Stimulated activated CD8-positive, alpha-beta memory T cell treated with anti-CD3 and anti-CD28 coated beads, Interleukin-12 subunit alpha, Interleukin-12 subunit beta, amount 100 ng/mL, for 1 hour (primary cell): ENCODE results near the gene ZRSR2.
"Not testable (repeated sequence)": the region's sequence is repeated elsewhere in the genome, so short reads cannot be mapped to it uniquely, and the experiment has no call there.

Experiments
- DNase-seq: peaks from one replicate; pipeline ENCODE4 v3.0.0-alpha.2; 2020; ENCODE audit warnings: low read depth

ZRSR2 gene, protein sequence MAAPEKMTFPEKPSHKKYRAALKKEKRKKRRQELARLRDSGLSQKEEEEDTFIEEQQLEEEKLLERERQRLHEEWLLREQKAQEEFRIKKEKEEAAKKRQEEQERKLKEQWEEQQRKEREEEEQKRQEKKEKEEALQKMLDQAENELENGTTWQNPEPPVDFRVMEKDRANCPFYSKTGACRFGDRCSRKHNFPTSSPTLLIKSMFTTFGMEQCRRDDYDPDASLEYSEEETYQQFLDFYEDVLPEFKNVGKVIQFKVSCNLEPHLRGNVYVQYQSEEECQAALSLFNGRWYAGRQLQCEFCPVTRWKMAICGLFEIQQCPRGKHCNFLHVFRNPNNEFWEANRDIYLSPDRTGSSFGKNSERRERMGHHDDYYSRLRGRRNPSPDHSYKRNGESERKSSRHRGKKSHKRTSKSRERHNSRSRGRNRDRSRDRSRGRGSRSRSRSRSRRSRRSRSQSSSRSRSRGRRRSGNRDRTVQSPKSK

DNA sequence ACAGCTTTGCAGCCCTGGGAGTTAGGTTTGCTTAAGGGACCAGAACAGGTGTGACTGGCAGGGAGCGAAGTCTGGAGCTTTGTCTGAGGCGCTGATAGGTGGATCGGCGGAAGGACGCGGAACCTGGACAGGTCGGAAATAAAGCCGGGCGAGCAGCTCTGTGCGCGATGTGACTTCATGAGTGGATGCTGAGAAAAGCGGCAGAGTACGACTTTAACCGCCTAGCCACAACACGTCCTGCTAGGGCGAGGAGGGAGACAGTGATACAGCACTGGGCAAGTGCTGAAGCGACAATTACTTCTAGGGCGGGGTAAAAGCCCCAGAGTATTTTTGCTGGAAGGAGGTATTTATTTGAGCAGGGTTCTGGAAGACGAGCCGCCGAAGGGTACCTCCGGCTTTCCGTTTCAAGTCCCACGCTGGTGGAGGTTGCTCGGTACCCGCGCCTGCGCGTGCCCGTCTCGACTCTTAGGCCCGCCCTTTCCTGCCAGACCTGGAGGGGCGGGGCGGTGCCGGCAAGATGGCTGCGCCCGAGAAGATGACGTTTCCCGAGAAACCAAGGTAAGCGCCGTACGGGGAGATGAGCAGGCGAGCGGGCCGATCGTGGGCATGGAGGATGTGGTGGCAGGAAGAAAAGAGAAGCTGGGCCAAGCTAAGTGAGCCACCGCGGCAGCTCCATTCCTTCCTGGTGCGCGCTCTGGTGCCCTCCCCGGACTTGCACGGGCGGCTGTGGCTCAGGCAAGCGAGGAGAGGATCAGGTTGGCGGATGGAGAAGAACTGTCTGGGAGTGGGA lies at the start of gene ZRSR2:
Gene ZRSR2, plus strand, starts transcription at position 506 of the 790 bp plus-strand sequence. Its CDS starts 12 bp downstream, at position 518.
- peak; percentile 70 for DNase-seq

DNA sequence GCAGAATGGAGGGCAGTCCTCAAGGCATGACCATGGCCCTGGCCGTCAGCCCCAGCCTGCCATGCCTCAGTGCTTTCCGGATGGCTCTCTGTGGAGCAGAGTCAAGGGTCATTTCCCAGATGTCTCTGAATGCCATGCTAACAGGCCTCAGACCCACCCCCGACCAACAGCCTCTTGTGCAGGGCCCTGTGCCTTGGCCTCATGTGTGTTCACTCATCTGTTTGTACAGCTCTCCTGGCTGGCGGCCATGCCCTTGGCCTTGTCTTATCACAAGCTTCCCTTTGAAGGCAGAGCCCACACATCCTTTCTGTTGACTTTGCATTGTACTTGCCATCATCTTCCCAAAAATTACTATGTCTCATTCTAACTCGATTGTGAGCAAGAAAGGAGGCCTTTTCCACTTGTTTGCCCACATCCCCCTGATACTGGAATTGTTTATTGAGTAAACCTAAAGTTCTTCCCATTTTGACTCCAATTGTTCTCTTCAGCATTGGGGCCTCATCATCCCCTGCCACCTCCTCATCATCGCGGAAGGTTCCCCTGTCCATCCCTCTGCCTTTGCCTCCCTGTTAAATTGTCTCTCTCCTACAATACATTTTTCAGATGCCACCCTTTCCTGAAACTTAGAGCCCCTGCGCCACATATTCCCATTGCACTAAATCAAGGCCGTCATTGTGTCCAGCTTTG lies 46.0 kb upstream of the ZRSR2 start:
- DNase-seq, result no peak

DNA sequence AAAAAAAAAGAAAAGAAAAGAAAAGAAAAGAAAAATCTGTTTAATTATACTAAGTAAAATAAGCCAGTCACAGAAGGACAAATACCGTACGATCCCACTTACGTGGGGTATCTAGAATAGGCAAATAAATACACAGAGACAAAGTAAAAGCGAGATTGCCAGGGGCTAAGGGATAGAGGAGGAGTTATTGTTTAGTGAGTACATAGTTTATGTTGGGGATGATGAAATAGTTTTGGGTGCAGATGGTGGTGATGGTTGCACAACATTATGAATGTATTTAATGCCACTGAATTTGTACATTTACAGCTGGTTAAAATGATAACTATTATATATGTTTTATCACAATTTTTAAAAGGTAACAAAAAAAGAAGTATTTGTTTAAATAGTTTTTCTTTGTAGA lies 45.1 kb upstream of the ZRSR2 start:
- DNase-seq, result no peak

DNA sequence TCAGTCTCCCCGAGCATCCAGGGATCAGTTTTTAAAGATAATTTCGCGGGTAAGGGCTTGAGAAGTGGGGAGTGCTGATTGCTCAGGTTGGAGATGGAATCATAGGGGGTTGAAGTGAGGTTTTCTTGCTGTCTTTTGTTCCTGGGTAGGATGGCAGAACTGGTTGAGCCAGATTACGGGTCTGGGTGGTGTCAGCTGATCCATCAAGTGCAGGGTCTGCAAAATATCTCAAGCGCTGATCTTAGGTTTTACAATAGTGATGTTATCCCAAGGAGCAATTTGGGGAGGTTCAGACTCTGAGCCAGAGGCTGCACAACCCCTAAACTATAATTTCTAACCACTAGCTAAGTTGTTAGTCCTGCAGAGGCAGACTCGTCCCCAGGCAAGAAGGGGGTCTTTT lies 43.6 kb upstream of the ZRSR2 start:
- not testable (repeated sequence) for DNase-seq

DNA sequence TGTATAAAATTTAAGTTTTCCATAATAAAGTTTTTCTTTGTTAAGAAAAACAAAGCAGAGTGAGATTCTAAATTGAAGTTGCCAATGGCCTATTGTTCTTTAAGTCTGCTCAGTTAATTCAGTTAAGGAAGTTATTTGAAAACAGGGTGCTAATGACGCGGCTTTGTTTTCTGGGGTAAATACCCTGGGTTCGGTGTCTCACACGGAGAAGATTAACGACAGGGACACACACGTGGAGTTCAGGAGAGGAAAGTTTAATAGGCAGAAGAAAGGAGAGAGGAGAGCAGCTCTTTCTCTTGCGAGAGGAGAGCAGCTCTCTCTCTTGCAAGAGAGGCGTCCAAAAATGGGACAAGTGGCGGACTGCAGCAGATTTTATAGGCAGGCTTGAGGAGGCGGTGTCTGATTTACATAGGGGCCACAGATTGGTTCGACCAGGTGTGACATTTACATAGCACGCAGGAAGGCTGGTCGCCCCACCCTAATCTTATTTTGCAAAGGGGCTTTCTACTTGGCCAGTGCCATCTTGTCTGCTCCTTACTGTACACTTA lies 42.6 kb upstream of the ZRSR2 start:
- no peak for DNase-seq

DNA sequence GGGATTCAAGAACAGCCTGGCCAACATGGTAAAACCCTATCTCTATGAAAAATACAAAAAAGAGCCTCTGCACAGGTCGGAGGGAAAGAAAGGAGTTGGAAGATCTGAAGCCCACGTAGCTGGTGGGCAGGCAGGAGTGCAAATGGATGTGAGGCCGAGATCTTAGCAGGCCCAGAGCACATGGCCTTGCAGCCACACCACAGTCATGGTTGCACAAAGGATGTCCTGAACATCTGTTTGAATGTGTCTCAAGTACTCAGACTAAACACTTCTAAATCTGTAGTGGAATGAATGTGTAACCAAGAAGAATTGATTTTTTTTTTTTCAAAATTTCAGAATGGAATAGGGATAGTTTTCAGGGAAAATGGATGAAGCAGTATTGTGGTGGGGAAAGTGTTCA lies 41.4 kb upstream of the ZRSR2 start:
- DNase-seq, result no peak

DNA sequence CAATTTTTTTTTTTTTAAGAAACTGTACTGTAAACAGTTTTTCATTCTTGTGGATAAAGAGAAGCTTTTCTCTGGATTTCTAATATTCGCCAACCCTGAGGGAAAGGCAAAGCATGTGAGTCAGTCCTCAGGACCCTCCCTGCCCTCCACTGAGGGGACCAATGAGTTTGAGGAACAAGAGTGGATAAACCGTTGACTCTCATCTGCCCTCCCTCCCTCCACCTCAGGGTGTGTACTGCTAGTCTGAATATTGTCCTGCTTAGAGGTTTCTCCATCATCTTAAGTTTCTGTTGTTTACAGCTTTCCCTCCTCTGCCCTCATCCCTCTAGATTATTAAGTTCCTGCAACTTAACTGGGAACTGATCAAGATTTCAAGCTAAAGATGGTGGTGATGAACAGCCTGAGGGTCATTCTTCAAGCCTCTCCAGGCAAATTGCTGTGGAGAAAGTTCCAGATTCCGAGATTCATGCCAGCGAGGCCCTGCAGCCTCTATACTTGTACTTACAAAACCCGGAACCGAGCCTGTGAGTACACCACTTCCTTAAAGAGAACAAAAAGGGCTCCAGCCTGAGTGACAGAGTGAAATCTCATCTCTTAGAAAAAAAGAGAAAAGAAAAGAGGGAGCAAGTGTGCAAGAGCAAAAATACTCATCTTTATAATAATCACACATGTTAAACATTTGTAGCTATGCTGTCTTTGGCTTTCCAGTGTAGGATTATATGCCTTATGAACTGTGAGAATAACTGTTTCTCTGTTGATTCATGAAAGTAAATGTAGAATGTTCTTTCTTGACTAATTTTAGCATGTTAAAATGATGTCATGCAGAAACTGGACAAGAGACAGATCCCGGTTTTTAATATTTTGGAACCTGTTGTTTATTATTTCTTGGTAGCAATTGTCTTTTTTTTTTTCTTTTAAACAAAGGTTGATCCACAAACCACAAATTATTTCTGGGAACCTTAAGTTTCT lies 40.4 kb upstream of the ZRSR2 start:
- no peak for DNase-seq

DNA sequence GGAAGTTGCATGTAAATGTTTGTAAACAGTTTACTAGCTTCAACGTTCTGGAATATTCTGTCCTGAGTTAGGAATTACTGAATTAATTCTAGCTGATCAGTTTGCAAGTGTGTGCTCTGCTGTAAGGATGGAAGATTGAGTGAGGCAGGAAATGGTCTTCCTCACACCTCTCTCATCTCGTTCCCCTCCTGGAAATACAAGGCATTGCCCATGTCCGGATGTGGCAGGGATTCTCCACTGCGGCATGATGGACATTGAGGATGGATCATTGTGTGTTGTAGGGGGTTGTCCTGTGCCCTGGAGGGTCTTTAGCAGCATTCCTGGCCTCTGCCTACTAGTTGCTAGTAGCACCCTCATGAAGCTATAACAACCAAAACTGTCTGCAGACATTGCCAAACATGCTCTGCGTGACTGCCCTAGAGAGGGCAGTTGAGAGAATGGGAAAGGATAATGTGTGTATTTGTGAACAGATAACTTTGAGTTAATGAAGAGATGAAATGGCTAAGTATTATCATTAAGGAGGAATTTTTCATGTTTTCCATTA lies 39.6 kb upstream of the ZRSR2 start:
- no peak for DNase-seq

DNA sequence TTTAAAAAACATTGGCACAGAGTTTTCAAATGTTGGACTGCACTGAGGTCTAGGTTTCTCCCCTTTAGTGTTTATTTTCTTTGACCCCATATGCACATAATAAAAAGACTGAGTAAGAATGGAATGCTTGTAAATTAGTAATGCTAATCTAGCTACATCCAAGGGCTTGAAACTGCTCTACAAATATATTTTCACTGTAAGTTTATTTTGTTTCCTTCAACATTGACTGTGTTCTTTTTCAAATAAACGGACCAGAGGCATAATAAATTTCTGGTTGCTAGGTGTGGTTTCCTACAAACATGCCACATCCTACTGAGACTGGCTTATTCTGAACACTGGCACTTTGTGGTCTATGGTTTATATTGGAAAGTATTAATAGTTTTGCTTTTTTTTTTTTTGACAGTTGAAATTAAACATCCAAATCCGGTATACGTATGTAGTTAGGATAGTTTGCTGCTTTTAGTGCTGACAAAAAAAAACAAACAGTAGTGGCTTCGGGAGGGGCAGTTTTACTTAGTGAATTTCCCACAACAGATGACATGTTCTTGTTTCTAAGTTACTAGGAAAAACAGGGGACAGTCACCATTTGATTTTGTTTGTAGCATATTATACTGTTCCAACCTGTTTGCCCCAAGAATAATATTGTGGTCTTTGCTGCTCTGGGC lies 39.0 kb upstream of the ZRSR2 start:
- no peak for DNase-seq

DNA sequence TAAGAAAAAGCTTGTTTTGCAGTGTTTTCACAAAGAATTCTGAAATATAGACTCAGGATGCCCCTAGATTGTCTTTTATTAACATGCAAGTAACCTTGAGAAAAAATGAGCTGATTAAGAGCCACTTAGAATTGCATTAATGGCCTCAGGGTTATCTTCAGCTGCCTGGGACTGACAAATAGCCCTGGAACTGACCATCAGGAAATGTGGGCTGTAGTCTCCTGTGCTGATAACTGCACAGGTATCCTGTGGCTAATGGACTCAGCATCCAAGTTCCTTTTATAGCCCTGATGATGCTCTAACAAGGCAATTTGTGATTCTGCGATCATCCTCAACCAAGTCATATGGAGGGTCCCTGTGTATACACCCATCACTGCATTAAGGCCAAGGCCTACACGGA lies 35.2 kb upstream of the ZRSR2 start:
- no peak for DNase-seq

DNA sequence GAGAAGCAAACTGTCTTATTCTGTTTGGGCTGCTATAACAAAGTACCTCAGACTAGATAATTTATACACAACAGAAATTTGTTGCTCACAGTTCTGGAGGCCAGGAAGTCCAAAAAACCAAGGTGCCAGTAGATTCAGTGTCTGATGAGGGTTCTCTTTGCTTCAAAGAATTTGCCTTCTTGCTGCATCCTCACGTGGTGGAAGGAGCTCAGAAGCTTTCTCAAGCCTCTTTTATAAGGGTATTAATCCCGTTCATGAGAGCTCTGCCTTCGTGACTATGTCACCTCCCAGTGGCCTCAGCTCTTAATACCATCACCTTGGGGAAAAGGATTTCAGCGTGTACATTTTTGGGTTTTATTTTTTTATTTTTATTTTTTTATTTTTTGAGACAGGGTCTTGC lies 32.1 kb upstream of the ZRSR2 start:
- no peak for DNase-seq

DNA sequence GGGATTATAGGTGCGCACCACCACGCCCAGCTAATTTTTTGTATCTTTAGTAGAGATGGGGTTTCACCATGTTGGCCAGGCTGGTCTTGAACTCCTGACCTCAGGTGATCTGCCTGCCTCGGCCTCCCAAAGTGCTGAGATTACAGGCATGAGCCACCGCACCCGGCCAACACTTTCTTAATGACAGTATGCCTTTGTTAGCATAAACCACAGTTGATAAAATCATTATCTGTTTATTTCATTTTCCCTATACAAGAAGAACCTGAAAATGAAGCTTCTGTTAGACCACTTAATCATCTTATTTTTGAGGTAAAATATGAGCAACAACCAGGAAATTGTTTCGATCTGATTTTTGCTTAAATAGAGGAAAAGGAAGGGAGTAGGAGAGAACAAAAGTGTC lies 30.4 kb upstream of the ZRSR2 start:
- DNase-seq, result not testable (repeated sequence)

DNA sequence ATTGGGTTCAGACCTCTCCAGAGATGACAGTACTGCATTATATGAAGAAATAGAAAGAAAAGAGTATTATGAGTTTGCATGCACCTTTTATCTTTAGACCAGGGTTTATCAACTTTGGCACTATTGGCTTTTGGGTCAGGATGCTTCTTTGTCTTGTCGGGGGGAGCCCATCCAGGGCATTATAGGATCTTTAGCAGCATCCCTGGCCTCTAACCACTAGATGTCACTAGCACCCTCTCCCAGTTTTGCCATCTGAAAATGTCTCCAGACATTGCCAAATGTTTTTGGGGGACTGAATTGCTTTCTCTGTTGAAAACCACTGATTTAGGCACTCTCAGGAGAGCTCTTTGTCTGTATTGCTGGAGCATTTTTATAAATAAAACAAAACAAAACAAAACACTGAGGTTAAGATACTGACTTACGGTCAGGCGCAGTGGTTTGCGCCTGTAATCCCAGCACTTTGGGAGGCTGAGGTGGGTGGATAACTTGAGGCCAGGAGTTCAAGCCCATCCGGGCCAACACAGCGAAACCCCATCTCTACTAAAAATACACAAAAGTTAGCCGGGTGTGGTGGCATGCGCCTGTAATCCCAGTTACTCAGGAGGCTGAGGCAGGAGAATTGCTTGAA lies 28.6 kb upstream of the ZRSR2 start:
- DNase-seq, result no peak

DNA sequence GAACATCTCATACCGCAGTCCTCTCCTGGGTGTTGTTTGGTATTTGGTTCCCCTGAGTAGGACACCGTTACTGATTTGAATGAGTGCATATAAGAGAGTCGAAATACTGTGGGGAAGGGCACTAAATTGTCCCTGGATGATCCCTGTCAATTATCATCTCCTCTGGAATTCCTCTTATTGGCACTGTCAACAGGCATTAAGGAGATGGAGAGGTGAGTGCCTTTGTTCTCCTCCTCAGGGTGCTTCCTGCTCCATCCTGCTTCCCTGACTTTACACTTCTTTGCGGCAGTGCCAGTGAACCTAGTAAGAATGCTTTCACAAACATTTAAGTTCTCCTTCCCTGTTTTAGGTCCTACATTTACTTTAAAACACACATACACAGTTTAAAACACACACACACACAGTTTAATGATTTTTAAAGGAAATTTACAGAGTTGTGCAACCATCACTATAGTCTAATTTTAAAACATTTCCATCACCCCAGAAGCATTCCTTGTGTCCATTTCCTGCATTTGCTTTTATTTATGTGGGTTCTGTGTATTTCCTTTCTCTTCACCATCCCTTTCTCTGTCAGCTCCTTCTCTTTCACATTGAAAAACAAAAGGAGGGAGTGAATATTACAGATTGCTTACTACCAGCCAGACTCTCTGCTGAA lies 20.9 kb upstream of the ZRSR2 start:
- DNase-seq, result no peak

DNA sequence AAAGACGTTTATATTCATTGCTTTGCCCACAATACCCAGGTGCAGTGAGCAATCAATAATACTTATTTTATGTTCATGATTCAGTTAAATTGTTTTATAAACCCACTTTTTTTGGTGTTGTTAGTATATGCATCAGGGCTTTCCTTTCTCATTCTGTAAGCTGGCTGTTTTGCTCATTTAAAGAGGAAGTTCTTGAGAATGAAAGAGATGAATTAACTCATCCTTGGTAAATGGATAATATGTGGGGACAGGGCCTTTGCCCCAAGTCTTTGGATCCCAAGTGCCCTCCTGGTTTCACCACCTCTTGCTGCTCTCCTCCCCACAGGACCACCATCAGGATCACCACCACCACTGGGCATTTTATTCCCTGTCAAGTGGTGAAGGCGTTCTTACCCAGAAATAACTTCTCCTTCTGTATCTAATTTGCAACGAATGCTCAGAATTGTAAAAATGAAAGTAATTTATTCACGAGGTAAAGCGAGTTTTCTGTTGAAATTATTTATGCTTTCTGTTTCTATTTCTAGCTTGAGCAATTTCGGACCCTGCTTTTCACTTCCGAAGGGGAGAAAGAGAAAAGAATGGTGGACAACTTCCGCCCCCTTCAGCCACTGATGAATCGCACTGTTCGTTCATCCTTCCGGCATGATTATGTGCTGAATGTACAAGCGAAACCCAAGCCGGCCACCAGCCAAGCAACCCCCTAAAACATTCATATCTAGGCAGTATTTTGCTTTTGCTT lies 8.2 kb upstream of the ZRSR2 start:
- DNase-seq, result no peak

DNA sequence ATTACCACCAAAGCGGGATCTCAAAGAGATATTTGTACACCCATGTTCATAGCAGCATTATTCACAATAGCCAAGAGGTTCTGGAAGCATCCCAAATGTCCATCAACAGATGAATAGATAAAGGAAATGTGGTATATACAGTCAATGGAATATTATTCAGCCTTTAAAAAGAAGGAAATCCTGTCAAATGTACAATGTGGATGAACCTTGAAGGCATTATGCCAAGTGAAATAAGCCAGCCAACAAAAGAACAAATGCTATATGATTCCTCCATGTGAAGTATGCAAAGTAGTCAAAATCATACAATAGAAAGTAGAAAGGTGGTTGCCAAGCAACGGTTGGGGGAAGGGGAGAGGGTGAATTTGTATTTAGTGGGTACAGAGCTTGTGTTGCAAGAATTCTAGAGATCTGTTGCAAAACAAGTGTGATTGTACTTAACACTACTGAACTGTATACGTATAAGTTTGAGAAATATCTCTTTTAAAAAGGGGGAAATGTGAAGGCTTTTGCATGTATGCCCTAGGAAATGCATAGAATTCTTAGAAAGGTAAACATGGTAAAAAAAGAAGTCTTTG lies 5.0 kb upstream of the ZRSR2 start:
- DNase-seq, result no peak

DNA sequence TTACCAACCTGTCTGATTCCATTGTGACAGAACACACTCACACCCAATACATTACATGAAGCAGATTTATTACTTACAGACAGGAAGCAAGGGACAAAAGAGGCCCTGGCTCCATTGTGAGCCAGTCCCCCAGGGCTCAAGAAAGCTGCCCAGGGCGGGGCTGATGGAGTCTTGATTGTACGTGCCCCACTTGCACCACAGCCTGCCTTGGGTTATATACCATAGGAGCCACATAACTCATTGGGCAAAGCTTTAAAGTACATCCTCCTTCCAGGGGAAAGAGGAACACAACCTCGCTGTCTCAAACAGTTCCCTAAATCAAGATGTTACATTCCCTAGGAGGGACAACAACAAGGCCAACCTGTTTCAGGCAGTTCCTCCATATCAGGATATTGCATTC lies 3.4 kb upstream of the ZRSR2 start:
- DNase-seq, result no peak

DNA sequence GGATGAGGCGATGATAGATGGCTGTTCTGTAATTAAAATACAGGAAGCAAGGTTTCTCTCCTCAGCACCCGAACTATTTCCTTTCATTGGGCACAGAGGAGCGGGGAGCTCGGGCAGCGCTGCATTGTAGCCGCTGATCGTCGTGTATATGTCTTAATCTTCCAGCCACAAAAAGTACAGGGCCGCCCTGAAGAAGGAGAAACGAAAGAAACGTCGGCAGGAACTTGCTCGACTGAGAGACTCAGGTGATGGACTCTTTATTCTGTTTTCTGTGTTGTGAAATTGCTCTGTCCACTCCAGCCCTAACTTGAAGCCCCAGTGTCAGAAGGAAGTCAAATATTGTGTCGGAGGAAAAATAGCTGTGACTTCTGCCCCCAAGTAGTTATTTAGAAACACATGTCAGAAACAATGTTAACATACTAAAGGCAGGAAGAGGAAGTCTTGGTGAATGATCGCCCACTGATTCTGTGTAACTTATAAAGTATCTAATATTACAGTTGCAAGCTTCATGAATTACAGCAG lies 546 bp downstream of the ZRSR2 start:
- DNase-seq, result no peak
